Duodenal mucosa (tissue), 2 donors: Measurements from ENCODE around the gene AKR1C3.
"Not testable (repeated sequence)": the region's sequence is repeated elsewhere in the genome, so short reads cannot be mapped to it uniquely, and the experiment has no call there.

Experiments used
- H3K27ac ChIP-seq: one replicate; pipeline ENCODE4 v1.7.0; 2013; ENCODE audit warnings: low read depth, low read length
- H3K27me3 ChIP-seq, 2 donors: one replicate each; pipeline ENCODE4 v1.7.0; 2013; ENCODE audit warnings: low read length in 2 of 2, control low read depth in 1 of 2; ENCODE audit not compliant: insufficient read depth in 2 of 2, control insufficient read depth in 1 of 2
- H3K36me3 ChIP-seq, 2 donors: one replicate each; pipeline ENCODE4 v1.7.0; 2013; ENCODE audit warnings: low read length in 2 of 2, control low read depth in 1 of 2; ENCODE audit not compliant: insufficient read depth in 2 of 2, control insufficient read depth in 1 of 2
- H3K4me1 ChIP-seq, 2 donors: one replicate each; pipeline ENCODE4 v1.7.0; 2013; ENCODE audit warnings: low read length in 2 of 2, control low read depth in 1 of 2; ENCODE audit not compliant: insufficient read depth in 2 of 2, control insufficient read depth in 1 of 2
- H3K4me3 ChIP-seq, 2 donors: one replicate each; pipeline ENCODE4 v1.7.0; 2013; ENCODE audit warnings: low read length in 2 of 2, low read depth in 1 of 2
- H3K9ac ChIP-seq, 2 donors: one replicate each; pipeline ENCODE4 v1.7.0; 2013; ENCODE audit warnings: low read length in 2 of 2, low read depth in 1 of 2
- H3K9me3 ChIP-seq, 2 donors: one replicate each; pipeline ENCODE4 v1.7.0; 2013; ENCODE audit warnings: low read length in 2 of 2, control low read depth in 1 of 2; ENCODE audit not compliant: control insufficient read depth in 1 of 2

Gene AKR1C3

GRCh38 chr10:5105626-5106025, 11.4 kb downstream of the AKR1C3 start:
- Histone ChIP-seq H3K36me3 (peaks cover 15 to 50% of the 10 kb centered on the region in 2 donors), H3K9ac (no peak overlapping the region), H3K27ac (no peak overlapping the region), H3K4me3 (no peak overlapping the region), H3K27me3 (no peaks in the 10 kb centered on the region), H3K4me1 (no peaks in the 10 kb centered on the region), H3K9me3 (peaks cover 0 to 4% of the 10 kb centered on the region in 2 donors)

GRCh38 chr10:5106553-5106952, 12.3 kb downstream of the AKR1C3 start:
- H3K9me3 ChIP-seq, result peaks cover 0 to 4% of the 10 kb centered on the region in 2 donors
- H3K27ac ChIP-seq, result no peak overlapping the region
- H3K27me3 ChIP-seq, result no peaks in the 10 kb centered on the region
- no peak overlapping the region for H3K9ac ChIP-seq
- peaks cover 15 to 44% of the 10 kb centered on the region in 2 donors for H3K36me3 ChIP-seq
- H3K4me1 ChIP-seq, result no peaks in the 10 kb centered on the region
- no peak overlapping the region for H3K4me3 ChIP-seq

- Histone ChIP-seq H3K27me3 (no peaks in the 10 kb centered on the region), H3K9ac (no peak overlapping the region), H3K9me3 (peaks cover 0 to 4% of the 10 kb centered on the region in 2 donors), H3K4me3 (no peak overlapping the region), H3K27ac (no peak overlapping the region), H3K36me3 (peaks cover 15 to 39% of the 10 kb centered on the region in 2 donors), H3K4me1 (no peaks in the 10 kb centered on the region)
These were observed 13.8 kb downstream of the AKR1C3 start for GRCh38 chr10:5107860-5108526.

- Histone ChIP-seq H3K9ac (no peak overlapping the region), H3K36me3 (peaks cover 15 to 33% of the 10 kb centered on the region in 2 donors)
These were observed 14.6 kb downstream of the AKR1C3 start for GRCh38 chr10:5108658-5109416.

GRCh38 chr10:5109861-5110260, 15.6 kb downstream of the AKR1C3 start:
- not testable (repeated sequence) for H3K9ac ChIP-seq, H3K4me3 ChIP-seq, H3K27me3 ChIP-seq

More at GRCh38 chr10:5108658-5109416, 14.6 kb downstream of the AKR1C3 start:
- Histone ChIP-seq H3K27ac (no peak overlapping the region), H3K27me3 (no peaks in the 10 kb centered on the region), H3K4me1 (no peaks in the 10 kb centered on the region), H3K9me3 (peaks cover 0 to 4% of the 10 kb centered on the region in 2 donors), H3K4me3 (no peak overlapping the region)

GRCh38 chr10:5116621-5117020, 22.4 kb downstream of the AKR1C3 start:
- H3K27me3 ChIP-seq, result no peaks in the 10 kb centered on the region
- no peak overlapping the region for H3K27ac ChIP-seq
- no peaks in the 10 kb centered on the region for H3K4me1 ChIP-seq
- H3K4me3 ChIP-seq, result no peak overlapping the region
- H3K9ac ChIP-seq, result no peak overlapping the region
- H3K36me3 ChIP-seq, result no peaks in the 10 kb centered on the region
- no peaks in the 10 kb centered on the region for H3K9me3 ChIP-seq

More at GRCh38 chr10:5109861-5110260, 15.6 kb downstream of the AKR1C3 start:
- H3K36me3 ChIP-seq, result peaks cover 15 to 33% of the 10 kb centered on the region in 2 donors
- not testable (repeated sequence) for H3K27ac ChIP-seq, H3K4me1 ChIP-seq, H3K9me3 ChIP-seq

GRCh38 chr10:5117026-5117425, 22.8 kb downstream of the AKR1C3 start:
- Histone ChIP-seq H3K27me3 (no peaks in the 10 kb centered on the region), H3K27ac (no peak overlapping the region)

GRCh38 chr10:5119997-5120396, 25.8 kb downstream of the AKR1C3 start:
- H3K27ac ChIP-seq, H3K9me3 ChIP-seq, H3K9ac ChIP-seq, H3K27me3 ChIP-seq, H3K4me1 ChIP-seq, H3K4me3 ChIP-seq, H3K36me3 ChIP-seq: not testable (repeated sequence)

More at GRCh38 chr10:5117026-5117425, 22.8 kb downstream of the AKR1C3 start:
- no peak overlapping the region for H3K9ac ChIP-seq
- no peaks in the 10 kb centered on the region for H3K9me3 ChIP-seq
- H3K36me3 ChIP-seq, result no peaks in the 10 kb centered on the region
- H3K4me3 ChIP-seq, result no peak overlapping the region
- no peaks in the 10 kb centered on the region for H3K4me1 ChIP-seq

- Histone ChIP-seq H3K27me3 (no peaks in the 10 kb centered on the region), H3K36me3 (no peaks in the 10 kb centered on the region), H3K4me1 (no peaks in the 10 kb centered on the region), H3K27ac (no peak overlapping the region), H3K4me3 (no peak overlapping the region), H3K9ac (no peak overlapping the region), H3K9me3 (peaks cover 0 to 4% of the 10 kb centered on the region in 2 donors)
These were observed 29.7 kb downstream of the AKR1C3 start for GRCh38 chr10:5123886-5124285.

GRCh38 chr10:5125315-5126044, 31.3 kb downstream of the AKR1C3 start:
- Histone ChIP-seq H3K36me3 (no peaks in the 10 kb centered on the region), H3K9me3 (peaks cover 0 to 4% of the 10 kb centered on the region in 2 donors), H3K27me3 (no peaks in the 10 kb centered on the region), H3K27ac (no peak overlapping the region), H3K4me3 (no peak overlapping the region), H3K4me1 (no peaks in the 10 kb centered on the region), H3K9ac (no peak overlapping the region)
